NB4 (cell line): ENCODE results near the gene ZNRF3.

ENCODE experiments used
- CTCF ChIP-seq: IDR thresholded peaks from one replicate; pipeline ENCODE4 v1.5.1; 2012; ENCODE audit warnings: low read depth, low read length
- MAX ChIP-seq: IDR thresholded peaks from 2 replicates; pipeline ENCODE4 v1.6.1; 2011; ENCODE audit warnings: low read depth, low read length
- POLR2A ChIP-seq: IDR thresholded peaks from 2 replicates; pipeline ENCODE4 v1.6.1; 2011; ENCODE audit warnings: mild to moderate bottlenecking; ENCODE audit not compliant: insufficient read length; ENCODE audit errors: extremely low read depth

- no peak for TF ChIP-seq CTCF
- TF ChIP-seq POLR2A, result no peak
- no peak for TF ChIP-seq MAX
Observed at GRCh38 chr22:28905256-28905832, 22.0 kb downstream of the ZNRF3 start.
